Fibroblast of the aortic adventitia (primary cell): ENCODE data around the gene GRB10. TPM values are rescaled to one million over a fixed set of nuclear protein-coding genes. Genes with fewer than 3 reads are reported as not detected.

Experiments used
- DNase-seq: peaks from one replicate; pipeline ENCODE4 v3.0.0-alpha.2; 2010; ENCODE audit warnings: low read depth
- H3K4me3 ChIP-seq: 2 replicates; pipeline ENCODE4 v1.5.1; 2011; ENCODE audit warnings: low read depth, mild to moderate bottlenecking, control low read depth, low read length, moderate library complexity
- total RNA-seq: library from RNA; depleted of rRNA; stranded (reverse); fragments of >200 nt; gene quantifications from 2 replicates; pipeline ENCODE4 v1.2.3, GENCODE V29; 2012; ENCODE audit warnings: low replicate concordance
- TF ChIP-seq, protein P1 (sequence below): IDR thresholded peaks from 2 replicates; pipeline ENCODE4 v1.5.1; 2011; ENCODE audit warnings: mild to moderate bottlenecking, low read length, control low read depth, inconsistent platforms; ENCODE audit not compliant: insufficient read depth

The GRB10 gene
- total RNA-seq, 1 donor, result 39.1 TPM

DNA sequence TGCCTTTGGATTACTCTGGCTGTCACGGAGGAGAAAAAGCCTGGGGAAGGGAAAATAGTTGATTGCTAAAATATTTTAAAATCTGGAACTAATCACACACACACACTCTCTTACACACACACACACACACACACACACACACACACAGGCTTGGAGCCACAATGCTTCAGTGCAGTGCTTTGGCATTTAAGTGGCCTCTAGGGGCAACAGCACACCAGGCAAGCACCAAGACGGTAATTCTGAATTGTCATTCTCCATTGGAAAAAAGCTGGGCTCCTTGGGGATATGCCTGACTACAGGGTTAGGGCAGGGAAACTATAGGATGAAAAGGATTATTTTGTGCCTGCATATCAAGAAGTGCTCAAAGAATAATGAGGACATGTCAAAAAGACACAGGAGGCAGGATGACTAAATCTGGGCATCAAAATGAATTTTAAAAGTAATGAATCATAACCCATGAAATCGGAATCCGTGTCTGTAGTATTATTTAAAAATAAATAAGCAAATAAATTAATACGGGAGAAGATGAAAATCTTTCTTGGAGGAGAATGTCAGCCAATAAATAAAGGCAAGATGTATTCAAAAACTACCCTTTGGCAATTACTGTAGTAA, 187.1 kb downstream of the GRB10 start:
- TF ChIP-seq, protein P1, sequence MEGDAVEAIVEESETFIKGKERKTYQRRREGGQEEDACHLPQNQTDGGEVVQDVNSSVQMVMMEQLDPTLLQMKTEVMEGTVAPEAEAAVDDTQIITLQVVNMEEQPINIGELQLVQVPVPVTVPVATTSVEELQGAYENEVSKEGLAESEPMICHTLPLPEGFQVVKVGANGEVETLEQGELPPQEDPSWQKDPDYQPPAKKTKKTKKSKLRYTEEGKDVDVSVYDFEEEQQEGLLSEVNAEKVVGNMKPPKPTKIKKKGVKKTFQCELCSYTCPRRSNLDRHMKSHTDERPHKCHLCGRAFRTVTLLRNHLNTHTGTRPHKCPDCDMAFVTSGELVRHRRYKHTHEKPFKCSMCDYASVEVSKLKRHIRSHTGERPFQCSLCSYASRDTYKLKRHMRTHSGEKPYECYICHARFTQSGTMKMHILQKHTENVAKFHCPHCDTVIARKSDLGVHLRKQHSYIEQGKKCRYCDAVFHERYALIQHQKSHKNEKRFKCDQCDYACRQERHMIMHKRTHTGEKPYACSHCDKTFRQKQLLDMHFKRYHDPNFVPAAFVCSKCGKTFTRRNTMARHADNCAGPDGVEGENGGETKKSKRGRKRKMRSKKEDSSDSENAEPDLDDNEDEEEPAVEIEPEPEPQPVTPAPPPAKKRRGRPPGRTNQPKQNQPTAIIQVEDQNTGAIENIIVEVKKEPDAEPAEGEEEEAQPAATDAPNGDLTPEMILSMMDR, result peak; percentile 52
- peak; percentile 57 for DNase-seq
- no peak overlapping the region for H3K4me3 ChIP-seq

DNA sequence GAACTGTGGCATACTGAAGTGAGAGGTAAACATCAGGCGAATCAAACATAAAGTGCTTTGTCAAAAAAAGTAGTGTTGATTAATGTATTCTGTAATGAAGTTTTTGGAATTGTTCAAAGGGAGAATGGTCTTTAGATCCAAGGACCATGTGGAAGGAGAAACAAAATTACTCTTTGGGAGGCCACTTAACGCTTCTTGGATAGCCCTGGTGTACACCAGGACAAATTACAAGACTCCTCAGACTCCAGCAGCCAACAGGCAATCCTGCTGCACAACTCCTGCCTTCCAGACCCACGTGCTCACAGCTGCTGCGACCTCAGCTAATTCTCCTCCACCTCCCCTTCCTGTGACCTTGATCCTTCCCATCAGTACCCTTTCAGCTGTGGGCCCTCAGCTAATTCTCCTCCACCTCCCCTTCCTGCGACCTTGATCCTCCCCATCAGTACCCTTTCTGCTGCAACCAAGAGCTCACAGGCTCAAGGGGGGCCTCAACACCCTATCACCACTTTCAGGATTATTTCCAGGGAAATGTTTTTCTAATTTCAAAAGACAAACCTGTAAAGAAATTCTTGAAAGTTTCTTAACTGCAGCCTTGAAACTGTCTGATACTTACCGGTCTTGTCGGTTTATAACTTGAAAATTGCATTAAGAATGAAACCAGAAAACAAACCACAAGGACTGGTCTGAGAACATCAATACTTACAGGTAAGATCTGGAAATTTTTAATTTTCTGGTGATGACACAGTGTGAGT, 187.8 kb downstream of the GRB10 start:
- no peak for DNase-seq
- H3K4me3 ChIP-seq, result no peak overlapping the region
- TF ChIP-seq, protein P1, result no peak

GRCh38 chr7:50594136-50594535, 188.6 kb downstream of the GRB10 start:
- TF ChIP-seq, protein P1, result no peak
- no peak overlapping the region for H3K4me3 ChIP-seq
- no peak for DNase-seq

DNA sequence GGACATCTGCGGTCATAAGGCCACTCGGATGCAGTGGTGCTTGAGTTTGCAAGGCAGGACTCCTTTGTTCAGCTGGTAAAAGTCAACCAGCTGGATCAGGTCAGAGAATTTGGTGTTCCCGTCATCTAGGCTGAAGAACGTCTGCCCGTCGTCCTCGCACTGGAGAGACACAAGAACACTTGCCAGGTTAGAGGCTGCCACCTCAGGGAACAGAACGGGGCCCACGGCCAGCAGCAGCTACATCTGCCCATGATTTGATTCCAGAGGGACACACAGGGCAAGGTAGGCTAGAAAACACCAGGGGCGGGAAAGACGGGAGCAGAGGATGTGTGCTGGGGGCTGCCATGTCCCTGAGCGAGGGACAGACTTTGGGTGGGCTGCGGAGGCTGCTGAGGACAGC, 189.8 kb downstream of the GRB10 start:
- TF ChIP-seq, protein P1, result no peak
- no peak overlapping the region for H3K4me3 ChIP-seq
- no peak for DNase-seq

GRCh38 chr7:50591480-50592438, 190.9 kb downstream of the GRB10 start:
- no peak for DNase-seq
- no peak overlapping the region for H3K4me3 ChIP-seq
- TF ChIP-seq, protein P1, result no peak

DNA sequence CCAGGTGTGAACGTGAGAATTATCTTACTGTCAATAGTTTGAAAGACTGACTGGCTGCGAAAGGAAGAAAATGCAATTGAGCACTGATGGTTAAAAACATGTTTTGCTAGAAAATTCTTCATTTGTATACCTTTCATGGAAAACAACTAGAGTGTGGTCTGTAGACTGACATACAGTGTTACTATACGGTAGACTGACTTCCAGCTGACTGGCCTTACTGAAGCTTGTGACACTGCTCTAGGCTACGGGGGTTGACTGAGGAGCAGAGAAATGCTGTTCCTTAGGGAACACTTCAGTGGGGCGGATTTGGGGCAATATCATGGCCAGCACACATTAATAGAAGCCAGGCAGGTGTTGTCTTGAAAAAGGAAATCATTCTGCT, 191.6 kb downstream of the GRB10 start:
- TF ChIP-seq, protein P1, result no peak

More for the DNA sequence above, 191.6 kb downstream of the GRB10 start:
- no peak for DNase-seq
- no peak overlapping the region for H3K4me3 ChIP-seq
